Lower leg skin (tissue), 4 donors: ENCODE data around the gene TAPBP. TPM values are rescaled to one million over a fixed set of nuclear protein-coding genes. Genes with fewer than 3 reads are reported as not detected.
A peak's percentile ranks its signal among the peaks of the same experiment; 100 is the strongest.

Experiments used
- DNase-seq, 2 donors: peaks; one replicate each; pipeline ENCODE4 v3.0.0-alpha.2; 2019; ENCODE audit warnings: low spot score in 2 of 2
- H3K4me3 ChIP-seq: fragments of 200-600 bp; sonication (generic); 2 replicates; pipeline ENCODE4 v1.5.1; 2017; ENCODE audit warnings: mild to moderate bottlenecking, low read depth; ENCODE audit not compliant: poor library complexity, severe bottlenecking
- CTCF ChIP-seq, 3 donors: fragments of 450-650 bp; IDR thresholded peaks; one replicate each; pipeline ENCODE4 v1.5.1; 2016; ENCODE audit warnings: antibody characterized with exemption in 3 of 3, mild to moderate bottlenecking in 3 of 3, moderate library complexity in 2 of 3
- POLR2A ChIP-seq, 2 donors: fragments of 450-650 bp; IDR thresholded peaks; one replicate each; pipeline ENCODE4 v1.6.1; 2016 to 2017; ENCODE audit warnings: antibody characterized with exemption in 2 of 2, mild to moderate bottlenecking in 1 of 2, moderate library complexity in 1 of 2
- WGBS, 2 donors: methylation state at CpG; one replicate each; pipeline ENCODE4 v1.1.5; 2018; 5-methylcytosine and 5-hydroxymethylcytosine counted together
- intact Hi-C: fragments of 100-400 bp; cut with DNase I; formaldehyde crosslinking; loops from one replicate; pipeline ENCODE4 v1.15.0; 2023; ENCODE audit warnings: low total_unique reads
- total RNA-seq, 4 donors: library from RNA; depleted of rRNA; stranded (reverse); fragments of >200 nt; gene quantifications; one replicate each; pipeline ENCODE4 v1.1.0, GENCODE V29; 2016

The TAPBP gene
- total RNA-seq, 4 donors from 2014 or later = 80.3 to 122 (median 92.0) TPM

- WGBS, 2 donors = 72 to 78% methylated on average over 19 of the region's 19 CpGs
- H3K4me3 ChIP-seq = no peak overlapping the region
- TF ChIP-seq CTCF (IDR thresholded peaks at IDR 0.05) (no peak), POLR2A (IDR thresholded peaks at IDR 0.05) (no peak)
- intact Hi-C loops = no loop called here
- no peak for DNase-seq
These were observed 2.9 kb upstream of the TAPBP start for GRCh38 chr6:33316603-33317418.

- intact Hi-C loops = no loop called here
- no peak overlapping the region for H3K4me3 ChIP-seq
- no peak for DNase-seq
These were observed 2.1 kb upstream of the TAPBP start for GRCh38 chr6:33315793-33316602.

GRCh38 chr6:33314943-33315792 lies 1.3 kb upstream of the TAPBP start:
- no peak overlapping the region for H3K4me3 ChIP-seq
- 31 to 42% methylated on average over 40 to 47 of the region's 47 CpGs for WGBS, 2 donors
- peak in 1 of 2 donors; percentile 92 for DNase-seq
- intact Hi-C loops = no loop called here
- TF ChIP-seq POLR2A (IDR thresholded peaks at IDR 0.05) (no peak), CTCF (IDR thresholded peaks at IDR 0.05) (no peak)

More at GRCh38 chr6:33315793-33316602, 2.1 kb upstream of the TAPBP start:
- no peak for TF ChIP-seq POLR2A (IDR thresholded peaks at IDR 0.05)
- TF ChIP-seq CTCF (IDR thresholded peaks at IDR 0.05) = no peak
- 85 to 88% methylated on average over 17 of the region's 17 CpGs for WGBS, 2 donors

GRCh38 chr6:33314515-33314942 lies 651 bp upstream of the TAPBP start:
- DNase-seq = peak; percentile 83 to 93
- intact Hi-C loops = no loop called here
- TF ChIP-seq POLR2A (IDR thresholded peaks at IDR 0.05) (no peak), CTCF (IDR thresholded peaks at IDR 0.05) (no peak)
- H3K4me3 ChIP-seq = peak overlapping the region; percentile 79
- WGBS, 2 donors = 1 to 4% methylated on average over 10 of the region's 10 CpGs

GRCh38 chr6:33313105-33313708 lies 671 bp downstream of the TAPBP start:
- intact Hi-C loops = no loop called here
- peak in 1 of 2 donors; percentile 91 for DNase-seq
- TF ChIP-seq CTCF (IDR thresholded peaks at IDR 0.05) = no peak
- TF ChIP-seq POLR2A (IDR thresholded peaks at IDR 0.05) = no peak
- 1 to 2% methylated on average over 32 to 33 of the region's 33 CpGs for WGBS, 2 donors
- peak overlapping the region; percentile 79 for H3K4me3 ChIP-seq
